Spleen (tissue), 11 donors: ENCODE results near the gene ZNRD2. TPM values are rescaled to one million over a fixed set of nuclear protein-coding genes. Genes with fewer than 3 reads are reported as not detected.

Experiments used
- DNase-seq: peaks from one replicate; pipeline ENCODE4 v3.0.0-alpha.2; 2020
- H3K27ac ChIP-seq, 8 donors: fragments of 200-600 bp; sonication (generic) in 7 of 8; 1 replicate in 4 of 8; 2 replicates in 4 of 8; pipeline versions ENCODE4 v1.5.0 to v1.8.0; 2016 to 2021; ENCODE audit warnings: inconsistent platforms in 4 of 8, mild to moderate bottlenecking in 4 of 8, moderate library complexity in 1 of 8
- H3K27me3 ChIP-seq, 7 donors: fragments of 200-600 bp; sonication (generic) in 6 of 7; replicated peaks in 1 of 7; 1 replicate in 4 of 7; 2 replicates in 3 of 7; pipeline versions ENCODE4 v1.5.0 to v1.8.0; 2016 to 2021; ENCODE audit warnings: inconsistent platforms in 3 of 7, mild to moderate bottlenecking in 1 of 7
- H3K36me3 ChIP-seq, 6 donors: fragments of 200-600 bp; sonication (generic) in 5 of 6; 1 replicate in 4 of 6; 2 replicates in 2 of 6; pipeline versions ENCODE4 v1.5.0 to v1.8.0; 2016 to 2021; ENCODE audit warnings: inconsistent platforms in 2 of 6
- H3K4me1 ChIP-seq, 6 donors: fragments of 200-600 bp; sonication (generic) in 5 of 6; 1 replicate in 3 of 6; 2 replicates in 3 of 6; pipeline versions ENCODE4 v1.5.0 to v1.8.0; 2016 to 2021; ENCODE audit warnings: inconsistent platforms in 3 of 6
- H3K4me3 ChIP-seq, 8 donors: fragments of 200-600 bp; sonication (generic) in 7 of 8; 1 replicate in 4 of 8; 2 replicates in 4 of 8; pipeline versions ENCODE4 v1.5.0 to v1.8.0; 2016 to 2021; ENCODE audit warnings: inconsistent platforms in 4 of 8, mild to moderate bottlenecking in 4 of 8, moderate library complexity in 2 of 8
- H3K9me3 ChIP-seq, 8 donors: fragments of 200-600 bp; sonication (generic) in 7 of 8; 1 replicate in 4 of 8; 2 replicates in 4 of 8; pipeline versions ENCODE4 v1.5.0 to v1.8.0; 2016 to 2021; ENCODE audit warnings: inconsistent platforms in 4 of 8
- POLR2A ChIP-seq, 3 donors: fragments of 450-650 bp; IDR thresholded peaks; one replicate each; pipeline ENCODE4 v1.5.1; 2017; ENCODE audit warnings: antibody characterized with exemption in 3 of 3, mild to moderate bottlenecking in 1 of 3
- POLR2AphosphoS5 ChIP-seq, 3 donors: sonication (generic); formaldehyde crosslinking; IDR thresholded peaks; one replicate each; pipeline ENCODE4 v1.5.1; 2017; ENCODE audit warnings: antibody characterized with exemption in 3 of 3
- WGBS, 5 donors: extraction: QIAGEN DNeasy Blood & Tissue Kit in 3 of 5; methylation state at CpG; one replicate each; pipeline versions ENCODE4 v1.1.5 to v1.1.7; 2013 to 2018; 5-methylcytosine and 5-hydroxymethylcytosine counted together
- intact Hi-C: fragments of 100-400 bp; cut with DNase I; formaldehyde crosslinking; loops from one replicate; pipeline ENCODE4 v1.15.0; 2023; ENCODE audit warnings: low total_unique reads
- polyA plus RNA-seq, 3 donors: library from polyadenylated mRNA; stranded (reverse); fragments of 200-250 nt; gene quantifications; one replicate each; pipeline ENCODE4 v1.2.1, GENCODE V29; 2013
- total RNA-seq, 7 donors: library from RNA; depleted of rRNA in 3 of 7; stranded (reverse); fragments of >200 nt in 3 of 7; fragmentation: NEBNext Ultra II Directional in 4 of 7; extraction: Animal tissue kit (Norgen Biotek cat#: 25700) in 4 of 7; gene quantifications; one replicate each; pipeline versions ENCODE4 v1.1.0 to v1.2.1, GENCODE V29; 2016 to 2021
- TF ChIP-seq, protein P1 (sequence below), 11 experiments: fragments of 200-600 bp in 7 of 11; fragments of 450-650 bp in 4 of 11; sonication (generic) in 4 of 11; IDR thresholded peaks in 8 of 11; conservative IDR thresholded peaks in 3 of 11; 1 replicate in 7 of 11; 2 replicates in 4 of 11; pipeline versions ENCODE4 v1.4.0 to v1.8.0; 2016 to 2021; ENCODE audit warnings: antibody characterized with exemption in 11 of 11, inconsistent platforms in 4 of 11, mild to moderate bottlenecking in 1 of 11
- donor health status: healthy with polysubstance abuse.
- donor health status: DM: no; HTN: no; CAD: no; lungs with moderate emphysema.
- donor health status: DM: no; HTN: no; CAD: no.
- donor health status: Bipolar disorder and iron deficiency.
- donor health status: healthy.
- donor health status: DM: no; HTN: no; CAD: no.
- donor health status: DM: yes; HTN: yes; CAD: no.

Gene ZNRD2
- total and polyA plus RNA-seq, 10 donors: 20.9 to 68.8 (median 38.4) TPM

DNA sequence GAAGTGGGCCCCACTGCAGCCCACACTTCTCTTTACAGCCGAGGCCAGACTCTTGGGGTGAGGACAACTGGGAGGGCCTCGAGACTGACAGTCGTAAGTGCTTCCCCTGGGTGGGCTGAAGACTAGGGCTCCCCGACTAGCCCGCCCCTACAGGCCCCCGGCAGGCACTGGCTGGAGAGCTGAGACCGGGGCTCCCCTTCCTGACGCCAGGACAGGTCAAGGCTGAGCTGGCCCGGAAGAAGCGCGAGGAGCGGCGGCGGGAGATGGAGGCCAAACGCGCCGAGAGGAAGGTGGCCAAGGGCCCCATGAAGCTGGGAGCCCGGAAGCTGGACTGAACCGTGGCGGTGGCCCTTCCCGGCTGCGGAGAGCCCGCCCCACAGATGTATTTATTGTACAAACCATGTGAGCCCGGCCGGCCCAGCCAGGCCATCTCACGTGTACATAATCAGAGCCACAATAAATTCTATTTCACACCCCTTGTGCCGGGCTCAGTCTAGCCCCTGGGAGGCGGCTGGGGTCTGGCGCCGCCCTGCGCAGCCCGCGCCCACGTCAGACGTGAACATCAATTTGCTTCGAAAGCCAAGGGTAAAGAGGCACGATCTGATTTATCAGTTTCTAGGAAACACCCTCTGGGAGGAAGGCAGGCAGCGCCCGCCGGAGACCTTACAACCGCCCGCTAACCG, 31.9 kb upstream of the ZNRD2 start:
- Histone ChIP-seq H3K4me1 (peaks cover 7 to 58% (median 42%) of the 10 kb centered on the region in 6 donors), H3K27me3 (no peaks in the 10 kb centered on the region), H3K36me3 (peaks cover 0 to 64% (median 39%) of the 10 kb centered on the region in 6 donors), H3K4me3 (peak overlapping the region in 1 of 8 donors; percentile 98), H3K27ac (peak overlapping the region; percentile 48 to 96 (median 89)), H3K9me3 (no peaks in the 10 kb centered on the region)
- intact Hi-C loops: no loop called here
- no peak for TF ChIP-seq POLR2A (IDR thresholded peaks at IDR 0.05)
- TF ChIP-seq POLR2AphosphoS5 (IDR thresholded peaks at IDR 0.05): peak; percentile 68 to 86 (median 79)
- WGBS, 5 donors: 63 to 88% (median 78%) methylated on average over 30 to 43 of the region's 43 CpGs
- DNase-seq: peak; percentile 87

DNA sequence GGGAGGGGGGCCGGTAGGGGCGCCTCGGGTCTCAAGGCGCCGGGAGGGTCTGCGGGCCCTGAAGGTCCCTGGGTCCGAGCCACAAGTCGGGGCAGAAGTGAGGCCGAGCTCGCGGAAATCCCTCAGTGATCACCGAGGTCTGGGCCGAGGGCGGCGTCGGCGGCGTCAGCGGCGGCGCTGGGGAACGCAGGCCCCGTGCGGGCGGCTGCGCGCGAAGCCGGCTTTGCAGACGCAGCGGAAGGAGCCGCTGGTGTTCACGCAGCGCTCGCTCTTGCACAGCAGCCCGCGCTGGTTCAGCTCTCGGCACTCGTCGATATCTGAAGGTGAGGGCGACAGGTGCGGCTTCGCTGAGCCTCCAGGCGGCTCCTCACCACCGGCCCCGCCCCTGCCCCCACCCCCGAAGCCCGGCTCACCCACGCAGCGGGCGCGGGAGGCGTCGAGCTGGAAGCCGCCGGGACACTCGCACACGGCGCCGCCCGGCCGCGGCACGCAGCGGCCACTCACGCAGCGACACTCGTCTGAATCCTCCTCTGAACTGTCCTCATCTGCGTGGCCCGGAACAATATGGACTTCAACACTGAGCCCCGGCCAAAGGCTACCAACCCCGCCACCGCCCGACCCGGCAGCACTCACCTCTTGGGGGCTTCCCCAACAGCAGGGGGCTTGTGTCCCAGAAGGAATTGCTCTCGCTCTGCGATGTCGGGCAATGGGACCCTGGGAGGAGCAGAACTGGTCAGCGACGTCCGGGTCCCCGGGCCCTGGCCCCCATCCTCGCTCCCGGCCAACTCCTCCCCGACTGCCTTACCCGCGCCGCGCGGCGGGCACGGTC, 31.1 kb upstream of the ZNRD2 start:
- intact Hi-C loops: no loop called here
- TF ChIP-seq, protein P1, sequence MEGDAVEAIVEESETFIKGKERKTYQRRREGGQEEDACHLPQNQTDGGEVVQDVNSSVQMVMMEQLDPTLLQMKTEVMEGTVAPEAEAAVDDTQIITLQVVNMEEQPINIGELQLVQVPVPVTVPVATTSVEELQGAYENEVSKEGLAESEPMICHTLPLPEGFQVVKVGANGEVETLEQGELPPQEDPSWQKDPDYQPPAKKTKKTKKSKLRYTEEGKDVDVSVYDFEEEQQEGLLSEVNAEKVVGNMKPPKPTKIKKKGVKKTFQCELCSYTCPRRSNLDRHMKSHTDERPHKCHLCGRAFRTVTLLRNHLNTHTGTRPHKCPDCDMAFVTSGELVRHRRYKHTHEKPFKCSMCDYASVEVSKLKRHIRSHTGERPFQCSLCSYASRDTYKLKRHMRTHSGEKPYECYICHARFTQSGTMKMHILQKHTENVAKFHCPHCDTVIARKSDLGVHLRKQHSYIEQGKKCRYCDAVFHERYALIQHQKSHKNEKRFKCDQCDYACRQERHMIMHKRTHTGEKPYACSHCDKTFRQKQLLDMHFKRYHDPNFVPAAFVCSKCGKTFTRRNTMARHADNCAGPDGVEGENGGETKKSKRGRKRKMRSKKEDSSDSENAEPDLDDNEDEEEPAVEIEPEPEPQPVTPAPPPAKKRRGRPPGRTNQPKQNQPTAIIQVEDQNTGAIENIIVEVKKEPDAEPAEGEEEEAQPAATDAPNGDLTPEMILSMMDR (IDR thresholded peaks at IDR 0.05 in 8 of 11, conservative IDR thresholded peaks at IDR 0.05 in 3 of 11): no peak
- TF ChIP-seq POLR2AphosphoS5 (IDR thresholded peaks at IDR 0.05) (no peak), POLR2A (IDR thresholded peaks at IDR 0.05) (no peak)
- peaks cover 7 to 58% (median 42%) of the 10 kb centered on the region in 6 donors for H3K4me1 ChIP-seq
- peak; percentile 81 for DNase-seq
- H3K27ac ChIP-seq: peak overlapping the region; percentile 79 to 96 (median 90)
- peaks cover 0 to 56% (median 34%) of the 10 kb centered on the region in 6 donors for H3K36me3 ChIP-seq
- no peaks in the 10 kb centered on the region for H3K9me3 ChIP-seq
- WGBS, 5 donors: 67 to 87% (median 80%) methylated on average over 66 to 92 of the region's 92 CpGs
- no peaks in the 10 kb centered on the region for H3K27me3 ChIP-seq
- peak overlapping the region; percentile 63 to 98 (median 82) for H3K4me3 ChIP-seq

DNA sequence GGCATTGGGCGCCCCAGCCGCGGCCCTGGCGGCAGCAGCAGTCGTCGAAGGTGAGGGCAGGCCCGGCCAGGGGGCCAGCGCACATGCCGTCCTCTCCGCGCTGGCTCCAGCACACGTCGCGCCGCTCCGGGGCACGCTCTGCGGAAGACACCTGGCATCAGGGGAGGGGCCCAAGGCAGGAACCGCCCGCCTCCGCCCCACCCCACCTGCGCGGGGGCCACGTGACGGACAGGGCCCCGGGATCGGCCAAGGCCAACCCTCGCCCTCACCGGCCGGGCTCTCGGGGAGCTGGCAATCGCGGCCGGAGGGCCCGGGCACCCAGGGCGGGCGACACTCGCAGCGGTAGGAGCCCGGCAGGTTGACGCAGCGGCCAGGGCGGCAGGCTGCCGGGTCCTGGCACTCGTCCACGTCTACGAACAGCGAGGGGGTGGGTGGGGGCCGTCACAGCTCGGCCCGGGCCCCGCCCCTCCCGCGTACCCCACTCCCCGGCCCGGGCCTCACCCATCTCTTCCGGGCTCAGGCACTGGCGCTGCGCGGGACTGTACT, 30.5 kb upstream of the ZNRD2 start:
- H3K27ac ChIP-seq: peak overlapping the region; percentile 79 to 96 (median 90)
- H3K27me3 ChIP-seq: no peaks in the 10 kb centered on the region
- no peaks in the 10 kb centered on the region for H3K9me3 ChIP-seq
- peak overlapping the region; percentile 63 to 98 (median 82) for H3K4me3 ChIP-seq
- intact Hi-C loops: loop anchor here (5.0 kb wide), 1 partner anchor 47 kb away; no protein-coding TSS in a partner anchor
- peaks cover 7 to 58% (median 42%) of the 10 kb centered on the region in 6 donors for H3K4me1 ChIP-seq
- no peak for DNase-seq
- TF ChIP-seq POLR2AphosphoS5 (IDR thresholded peaks at IDR 0.05): peak in 1 of 3 donors; percentile 65
- TF ChIP-seq POLR2A (IDR thresholded peaks at IDR 0.05): no peak
- TF ChIP-seq, protein P1 (IDR thresholded peaks at IDR 0.05 in 8 of 11, conservative IDR thresholded peaks at IDR 0.05 in 3 of 11): peak in 5 of 11 experiments; percentile 28 to 83 (median 64)
- H3K36me3 ChIP-seq: peaks cover 0 to 49% (median 33%) of the 10 kb centered on the region in 6 donors
- WGBS, 5 donors: 8 to 33% (median 16%) methylated on average over 23 to 60 of the region's 60 CpGs

DNA sequence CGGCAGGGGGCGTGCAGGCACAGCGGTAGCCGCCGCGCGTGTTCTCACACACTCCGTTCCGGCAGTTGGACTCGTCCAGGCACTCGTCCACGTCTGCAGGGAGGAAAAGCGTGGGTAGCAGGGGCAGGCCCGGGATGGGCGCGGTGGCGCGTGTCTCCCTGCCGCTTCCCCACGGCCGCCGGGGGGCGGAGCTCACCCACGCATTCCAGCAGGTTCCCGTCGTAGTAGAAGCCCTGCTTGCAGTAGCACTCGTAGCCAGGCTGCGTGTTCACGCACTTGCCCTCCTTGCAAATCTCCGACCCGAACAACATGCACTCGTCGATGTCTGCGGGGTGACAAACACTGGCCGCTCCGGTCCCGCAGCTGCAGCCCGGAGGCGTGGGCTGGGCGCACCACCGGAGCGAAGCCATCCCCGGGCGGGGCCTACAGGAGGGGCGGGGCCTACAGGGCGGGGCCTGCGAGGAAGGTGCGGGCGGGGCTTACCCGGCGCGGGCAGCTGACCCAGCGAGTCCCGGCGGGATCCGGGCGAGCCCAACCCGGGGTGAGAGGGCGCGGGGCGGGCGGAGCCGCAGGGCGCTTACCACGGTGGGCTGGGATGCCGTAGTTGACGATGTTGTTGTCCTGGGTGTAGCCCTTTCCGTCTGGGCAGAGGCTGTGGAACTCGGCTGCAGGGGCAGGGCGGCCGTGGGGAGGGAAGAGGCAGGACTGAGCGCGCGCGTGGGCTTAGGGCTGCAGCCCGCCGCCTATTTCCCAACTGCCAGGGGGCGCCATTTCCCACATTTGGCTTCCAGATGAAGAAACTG, 29.8 kb upstream of the ZNRD2 start:
- H3K4me1 ChIP-seq: peaks cover 7 to 59% (median 42%) of the 10 kb centered on the region in 6 donors
- peak; percentile 99 for DNase-seq
- H3K9me3 ChIP-seq: no peaks in the 10 kb centered on the region
- H3K27ac ChIP-seq: peak overlapping the region; percentile 79 to 96 (median 90)
- peak overlapping the region; percentile 63 to 98 (median 82) for H3K4me3 ChIP-seq
- peaks cover 0 to 42% (median 30%) of the 10 kb centered on the region in 6 donors for H3K36me3 ChIP-seq
- TF ChIP-seq POLR2A (IDR thresholded peaks at IDR 0.05): no peak
- TF ChIP-seq, protein P1 (IDR thresholded peaks at IDR 0.05 in 8 of 11, conservative IDR thresholded peaks at IDR 0.05 in 3 of 11): peak; percentile 82 to 96 (median 90)
- peak; percentile 78 to 87 (median 82) for TF ChIP-seq POLR2AphosphoS5 (IDR thresholded peaks at IDR 0.05)
- intact Hi-C loops: loop anchor here (5.0 kb wide), 1 partner anchor 47 kb away; no protein-coding TSS in a partner anchor
- no peaks in the 10 kb centered on the region for H3K27me3 ChIP-seq
- WGBS, 5 donors: 0 to 1% (median 0%) methylated on average over 20 to 78 of the region's 78 CpGs
